NCI-H2227 (cell line): Measurements from ENCODE around the gene FBXO11.
"Not testable (repeated sequence)": the region's sequence is repeated elsewhere in the genome, so short reads cannot be mapped to it uniquely, and the experiment has no call there.

Experiments
- DNase-seq: peaks from one replicate; lab custom pipeline; 2025; ENCODE audit not compliant: unreplicated experiment; lab: John Stamatoyannopoulos, UW

FBXO11 gene

GRCh38 chr2:47906157-47907038 lies at the start of gene FBXO11:
FBXO11 (minus strand) TSS chr2:47906498; CDS start chr2:47905720, 778 bp downstream.
- DNase-seq, result peak; percentile 98

GRCh38 chr2:47950340-47951301 lies 44.3 kb upstream of the FBXO11 start:
- no peak for DNase-seq

GRCh38 chr2:47946593-47946992 lies 40.3 kb upstream of the FBXO11 start:
- no peak for DNase-seq

GRCh38 chr2:47945046-47945781 lies 38.9 kb upstream of the FBXO11 start:
- DNase-seq, result no peak

GRCh38 chr2:47941936-47942335 lies 35.6 kb upstream of the FBXO11 start:
- DNase-seq, result no peak

GRCh38 chr2:47937677-47938076 lies 31.4 kb upstream of the FBXO11 start:
- DNase-seq, result no peak

GRCh38 chr2:47935071-47935470 lies 28.8 kb upstream of the FBXO11 start:
- no peak for DNase-seq

GRCh38 chr2:47918043-47918442 lies 11.7 kb upstream of the FBXO11 start:
- no peak for DNase-seq

GRCh38 chr2:47917276-47917961 lies 11.1 kb upstream of the FBXO11 start:
- DNase-seq, result no peak

GRCh38 chr2:47916412-47916811 lies 10.1 kb upstream of the FBXO11 start:
- no peak for DNase-seq

- not testable (repeated sequence) for DNase-seq
Observed at GRCh38 chr2:47910662-47911061, 4.4 kb upstream of the FBXO11 start.

GRCh38 chr2:47908682-47909081 lies 2.4 kb upstream of the FBXO11 start:
- no peak for DNase-seq

GRCh38 chr2:47907039-47907781 lies 912 bp upstream of the FBXO11 start:
- no peak for DNase-seq

GRCh38 chr2:47905386-47906156 lies 727 bp downstream of the FBXO11 start:
- peak; percentile 89 for DNase-seq

- no peak for DNase-seq
Observed at GRCh38 chr2:47903781-47904490, 2.4 kb downstream of the FBXO11 start.

- DNase-seq, result not testable (repeated sequence)
Observed at GRCh38 chr2:47901892-47902291, 4.4 kb downstream of the FBXO11 start.

- DNase-seq, result no peak
Observed at GRCh38 chr2:47900857-47901256, 5.4 kb downstream of the FBXO11 start.
